GM21529 (cell line): ENCODE results near the gene GPR158.

Experiments
- ATAC-seq: cut with Tn5 transposase; IDR thresholded peaks from one replicate; pipeline ENCODE4 v1.9.1; 2021; ENCODE audit not compliant: unreplicated experiment

The GPR158 gene

DNA sequence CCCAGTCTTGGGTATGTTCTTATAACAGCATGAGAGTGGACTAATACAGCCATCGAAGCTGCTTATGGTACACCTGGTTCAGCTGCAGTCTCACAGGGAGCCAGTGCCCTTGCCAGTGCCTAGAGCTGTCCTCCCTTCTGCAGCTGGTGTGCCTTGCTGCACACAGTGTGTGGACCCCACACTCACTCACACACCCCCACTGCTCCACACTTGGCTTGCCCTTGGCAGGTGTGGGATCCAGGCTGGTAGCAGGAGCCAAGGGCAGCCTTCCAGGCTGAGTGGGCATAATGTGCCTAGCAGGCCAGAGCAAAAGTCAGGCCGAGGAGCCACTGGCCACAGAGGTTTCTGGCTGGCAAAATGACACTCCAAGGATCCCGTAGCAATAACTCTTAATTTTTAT, 217.3 kb downstream of the GPR158 start:
- no peak for ATAC-seq

DNA sequence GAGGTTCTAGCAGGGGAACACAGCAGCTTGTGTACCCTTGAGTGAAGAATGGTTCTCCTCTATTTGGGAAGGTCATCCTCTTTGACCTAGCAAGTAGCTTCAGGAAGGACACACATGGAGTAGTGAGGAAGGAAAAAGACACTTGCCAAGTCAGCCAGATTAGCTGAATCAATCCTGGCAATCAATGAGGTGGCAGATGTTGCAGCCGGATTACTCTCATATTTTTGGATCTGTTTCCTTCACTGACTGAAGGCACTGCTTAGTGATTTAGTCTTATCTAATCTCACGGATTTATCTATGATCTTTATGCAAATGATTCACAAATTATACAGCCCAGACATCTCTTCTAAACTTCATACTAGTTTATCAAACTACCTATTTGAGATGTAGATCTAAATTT, 218.8 kb downstream of the GPR158 start:
- ATAC-seq, result no peak

DNA sequence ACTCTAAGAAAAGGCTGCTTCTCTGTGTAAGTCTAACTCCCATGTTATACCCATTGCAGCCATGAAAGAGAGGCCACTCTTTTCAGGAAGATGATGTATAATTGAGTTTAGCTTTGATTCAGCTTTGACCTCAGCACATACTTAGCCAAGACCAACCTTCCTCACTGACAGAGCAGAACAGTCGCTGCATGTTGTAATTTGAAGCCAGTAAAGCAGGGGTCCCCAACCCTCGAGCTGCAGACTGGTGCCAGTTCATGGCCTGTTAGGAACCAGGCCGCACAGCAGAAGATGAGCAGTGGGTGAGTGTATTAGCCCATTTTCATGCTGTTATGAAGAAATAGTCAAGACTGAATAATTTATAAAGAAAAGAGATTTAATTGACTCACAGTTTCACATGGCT, 223.9 kb downstream of the GPR158 start:
- no peak for ATAC-seq

DNA sequence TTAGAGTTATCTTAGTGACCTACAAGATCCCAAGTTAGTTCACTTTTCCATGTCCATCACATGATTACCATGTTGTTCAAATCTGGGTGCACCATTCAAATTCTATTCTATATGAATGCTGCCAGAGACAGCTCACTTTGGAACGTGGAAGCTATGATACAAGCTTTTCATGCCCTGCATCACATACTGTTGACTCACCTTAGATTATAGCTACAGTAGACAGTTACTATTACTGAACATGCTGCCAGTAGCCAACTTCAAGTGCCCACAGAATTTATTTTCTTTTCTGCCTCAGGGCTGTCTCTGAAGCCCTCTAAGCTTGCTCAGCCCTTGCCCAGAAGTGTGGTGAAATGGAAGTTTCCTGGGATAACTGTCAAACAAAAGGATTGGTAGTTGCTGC, 231.1 kb downstream of the GPR158 start:
- no peak for ATAC-seq

DNA sequence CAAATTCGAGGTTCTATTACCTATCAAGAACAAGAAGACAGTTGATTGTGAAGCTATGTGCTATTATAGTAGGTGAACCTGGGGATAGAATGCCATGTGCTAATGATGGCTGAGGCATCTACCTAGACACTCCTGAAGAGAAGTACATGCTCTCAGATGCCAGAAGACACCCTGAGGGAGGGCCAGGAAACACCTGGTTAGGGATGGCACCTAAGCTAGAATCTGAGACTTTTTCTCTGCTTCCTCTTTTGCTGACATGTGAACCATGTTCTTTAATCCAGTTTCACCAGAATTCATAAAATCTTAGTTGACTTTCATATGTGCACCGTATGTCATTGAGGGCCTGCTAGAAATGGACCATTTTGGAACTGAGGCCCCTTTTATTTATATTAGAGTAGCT, 242.8 kb downstream of the GPR158 start:
- no peak for ATAC-seq

GRCh38 chr10:25425776-25426175, 251.0 kb downstream of the GPR158 start:
- ATAC-seq, result no peak

DNA sequence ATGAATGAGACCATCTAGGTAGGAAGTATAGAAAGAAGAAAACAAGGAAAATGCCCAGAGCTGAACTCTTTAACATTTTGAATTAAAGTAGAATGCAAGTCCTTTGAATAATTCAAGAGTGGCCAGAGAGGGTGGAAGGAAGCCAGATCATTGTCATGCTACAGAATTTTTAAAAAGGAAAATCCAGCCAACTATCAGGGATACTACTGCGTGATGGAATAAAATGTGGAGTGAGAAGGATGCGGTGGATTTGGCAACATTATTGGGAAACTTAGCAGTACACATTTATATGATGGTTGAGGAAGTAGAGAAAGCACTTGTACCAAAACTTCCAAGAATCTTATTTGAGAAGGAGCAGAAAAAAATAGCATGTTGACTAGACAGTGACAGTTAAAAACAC, 261.6 kb downstream of the GPR158 start:
- ATAC-seq, result no peak

DNA sequence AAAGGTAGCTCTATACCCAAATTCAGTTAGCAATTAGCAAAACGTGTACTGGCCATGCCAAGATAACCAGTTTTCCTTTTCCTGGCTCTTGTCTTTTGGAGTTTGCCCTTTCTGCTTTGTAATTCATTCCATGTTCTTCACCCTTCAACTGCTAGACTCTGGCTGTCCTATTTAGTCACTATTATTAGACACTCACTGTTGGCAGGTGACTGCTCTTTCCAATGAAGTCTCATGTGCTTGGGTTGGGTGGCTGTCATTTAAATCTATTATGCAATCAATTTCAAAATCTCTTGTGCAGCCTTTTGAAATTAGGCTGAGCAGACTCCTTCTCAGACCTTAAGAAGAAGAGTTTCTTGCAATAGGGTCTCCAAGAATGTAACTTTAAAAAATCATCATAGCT, 266.5 kb downstream of the GPR158 start:
- ATAC-seq, result no peak

GRCh38 chr10:25444266-25444665, 269.5 kb downstream of the GPR158 start:
- no peak for ATAC-seq

- no peak for ATAC-seq
Observed at GRCh38 chr10:25451401-25451800, 276.6 kb downstream of the GPR158 start.

GRCh38 chr10:25453619-25454018, 278.8 kb downstream of the GPR158 start:
- no peak for ATAC-seq

DNA sequence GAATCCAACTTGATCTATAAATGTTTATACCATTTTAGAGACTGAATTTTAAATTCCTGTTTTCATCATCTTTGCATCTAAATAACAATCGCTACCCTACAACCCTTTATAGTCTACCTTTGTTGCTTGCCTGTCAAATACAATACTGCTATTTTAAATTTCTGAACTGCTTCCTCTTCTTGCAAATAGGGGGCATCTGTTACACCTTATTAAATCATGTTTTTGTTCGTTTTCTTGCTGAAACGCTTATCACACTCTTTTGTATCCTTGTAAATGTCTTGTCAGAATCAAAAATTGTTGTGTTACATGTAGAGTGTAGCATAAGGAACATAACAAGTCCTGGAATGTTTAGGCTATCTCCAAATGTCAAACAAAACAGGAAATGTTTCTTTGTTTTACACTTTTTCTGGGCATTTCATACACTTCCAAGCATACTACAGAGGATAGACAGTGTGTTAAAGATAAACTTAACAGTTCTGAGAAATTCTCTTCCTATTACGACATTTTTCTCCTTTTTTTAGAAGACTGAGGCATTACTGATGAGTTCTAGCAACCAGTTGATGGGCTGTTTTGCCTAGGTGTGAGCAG, 281.3 kb downstream of the GPR158 start:
- ATAC-seq, result no peak

GRCh38 chr10:25457552-25457951, 282.8 kb downstream of the GPR158 start:
- no peak for ATAC-seq

DNA sequence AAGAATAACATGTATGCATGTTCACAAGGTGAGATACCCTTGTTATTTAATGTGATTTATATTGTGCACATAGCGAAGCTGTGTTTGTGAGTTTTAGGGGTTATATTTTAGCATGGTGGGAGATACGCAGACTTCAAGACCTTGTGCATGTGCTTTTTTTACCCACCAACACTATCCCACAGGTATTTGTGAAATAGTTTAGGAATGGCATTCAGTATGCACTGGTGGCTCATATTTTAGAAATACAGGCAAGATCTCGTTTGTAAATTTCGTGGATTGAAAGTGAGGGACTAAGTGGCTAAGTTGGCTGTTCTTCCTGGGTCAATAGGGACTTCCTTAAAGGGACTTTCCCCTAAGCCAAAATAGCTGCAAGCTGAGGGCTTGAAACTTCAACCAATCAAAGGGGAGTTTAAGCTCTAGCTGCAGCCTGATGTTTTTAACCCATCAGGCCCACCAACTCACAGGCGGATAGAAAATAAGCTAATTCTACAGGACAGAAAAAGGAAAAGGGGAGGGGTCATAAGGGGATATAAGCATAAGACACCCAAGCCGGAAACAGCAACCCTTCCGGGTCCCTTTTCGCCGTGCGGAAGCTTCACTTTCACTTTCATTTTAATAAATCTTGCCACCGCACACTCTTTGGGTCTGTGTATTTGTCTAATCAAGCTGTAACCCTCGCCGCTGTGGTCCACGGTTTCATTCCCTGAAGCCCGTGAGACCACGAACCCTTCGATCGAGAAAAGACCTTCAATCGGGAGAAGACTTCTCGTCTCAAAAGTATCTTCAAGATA, 291.0 kb downstream of the GPR158 start:
- ATAC-seq, result no peak

DNA sequence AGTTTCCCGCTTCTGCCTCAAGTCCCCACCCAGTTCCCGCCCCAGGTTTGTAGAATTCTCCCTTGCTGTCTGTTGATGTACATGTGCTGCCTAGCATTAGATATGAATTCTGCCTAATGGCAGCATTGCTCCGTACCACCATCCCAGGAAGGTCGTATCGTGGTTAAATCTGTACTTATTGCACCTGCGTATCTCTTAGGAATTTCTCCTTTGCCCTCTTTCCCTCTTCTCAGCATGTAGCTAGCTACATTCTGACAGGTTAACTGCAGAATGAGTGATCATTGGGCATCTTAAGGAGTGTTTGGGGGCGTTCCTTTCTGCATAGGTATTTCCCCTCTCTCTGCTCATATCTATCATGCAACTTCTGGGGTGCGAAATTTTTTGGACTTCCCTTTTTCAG, 293.1 kb downstream of the GPR158 start:
- ATAC-seq, result no peak

GRCh38 chr10:25481467-25481866, 306.7 kb downstream of the GPR158 start:
- no peak for ATAC-seq

DNA sequence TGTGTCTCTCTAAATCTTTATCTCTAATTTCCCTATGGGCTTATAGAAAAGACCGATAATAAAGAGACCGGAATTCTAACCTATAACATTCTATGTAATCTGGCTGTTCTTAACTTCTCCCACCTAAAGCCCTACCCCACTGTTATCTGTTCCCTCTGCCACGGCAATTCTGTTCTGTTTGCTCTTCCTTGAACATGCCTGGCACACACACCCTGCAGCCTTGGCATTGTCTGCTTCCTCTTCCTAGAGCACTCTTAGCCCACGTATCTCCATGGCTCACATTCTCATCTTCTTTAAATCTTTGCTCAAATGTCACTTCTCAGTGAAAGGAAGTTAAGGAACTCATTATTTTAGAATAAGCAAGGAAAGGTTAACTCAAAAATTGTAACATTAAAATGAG, 309.2 kb downstream of the GPR158 start:
- no peak for ATAC-seq

DNA sequence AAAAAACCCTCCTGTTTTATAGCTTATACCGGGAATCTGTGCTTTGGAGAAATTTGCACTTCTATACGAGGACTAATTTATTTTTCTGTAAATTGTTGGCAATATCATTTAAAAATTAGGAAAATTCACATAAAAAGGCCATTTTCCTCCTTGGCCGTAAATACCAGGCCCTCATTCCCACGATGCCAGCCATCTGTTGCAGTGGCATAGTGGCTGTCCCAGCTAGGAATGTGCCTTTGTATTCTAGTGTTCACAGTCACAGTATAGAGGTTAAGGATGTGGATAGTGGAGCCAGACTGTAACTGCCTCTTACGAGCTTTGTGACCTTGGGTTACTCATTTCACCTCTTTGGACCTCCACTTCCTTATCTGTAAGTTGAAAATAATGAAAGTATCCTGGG, 312.5 kb downstream of the GPR158 start:
- ATAC-seq, result no peak

- no peak for ATAC-seq
Observed at GRCh38 chr10:25492040-25492439, 317.2 kb downstream of the GPR158 start.

- ATAC-seq, result no peak
Observed at GRCh38 chr10:25492680-25493079, 317.9 kb downstream of the GPR158 start.

GRCh38 chr10:25493122-25493893, 318.5 kb downstream of the GPR158 start:
- no peak for ATAC-seq

GRCh38 chr10:25497246-25497645, 322.4 kb downstream of the GPR158 start:
- ATAC-seq, result no peak
